ENCODE results near the gene BANF2.
"Not testable (repeated sequence)": the region's sequence is repeated elsewhere in the genome, so short reads cannot be mapped to it uniquely, and the experiment has no call there.

Gene BANF2

GRCh38 chr20:17699931-17700351 lies at the start of gene BANF2:
Gene BANF2 (plus strand): TSS chr20:17699966. CDS start chr20:17725026, 25,060 bp downstream.
- DNase-seq (ENCODE audit: low read depth), result no peak

DNA sequence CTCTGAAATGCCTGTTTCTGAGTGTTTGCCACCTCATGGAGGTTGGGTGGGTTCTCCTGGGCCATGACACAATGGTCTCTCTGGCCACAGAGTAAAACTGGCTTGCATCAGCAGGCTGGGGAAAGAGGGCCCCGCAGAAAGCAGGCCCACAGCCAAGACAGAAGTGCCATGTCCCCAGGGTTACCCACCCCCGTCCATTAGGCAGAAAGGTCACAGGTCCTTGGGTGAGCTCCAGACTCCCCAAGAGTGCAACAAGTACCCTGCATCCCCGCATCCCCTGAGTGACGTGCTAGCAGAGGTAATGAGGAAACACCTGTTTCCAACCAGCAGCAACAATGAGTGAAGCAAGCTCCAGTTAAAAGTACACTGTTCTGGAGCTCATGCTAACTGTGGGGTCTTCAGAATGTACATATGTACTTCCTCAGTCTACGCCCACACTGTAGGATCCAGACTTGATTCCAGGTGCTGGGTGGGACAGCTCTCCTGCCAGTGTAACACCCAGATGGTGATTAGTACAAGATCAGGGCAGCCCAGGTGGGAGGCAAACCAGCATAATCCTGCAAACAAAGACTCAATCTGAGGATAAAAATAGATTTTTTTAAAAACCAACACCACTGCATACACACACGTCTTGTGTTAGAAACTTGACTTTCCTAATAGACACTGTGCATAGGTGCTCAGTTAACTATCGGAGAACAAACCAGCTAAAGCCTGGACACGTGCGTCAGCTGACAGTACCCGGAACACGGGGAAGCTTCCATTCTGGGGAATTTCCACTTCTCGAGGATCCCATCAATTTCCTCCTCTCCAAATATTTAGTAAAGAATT lies 49.3 kb upstream of the BANF2 start:
- no peak for DNase-seq (ENCODE audit: low read depth)

- DNase-seq (ENCODE audit: low read depth), result no peak
Measured at GRCh38 chr20:17651129-17651759, 48.5 kb upstream of the BANF2 start.

DNA sequence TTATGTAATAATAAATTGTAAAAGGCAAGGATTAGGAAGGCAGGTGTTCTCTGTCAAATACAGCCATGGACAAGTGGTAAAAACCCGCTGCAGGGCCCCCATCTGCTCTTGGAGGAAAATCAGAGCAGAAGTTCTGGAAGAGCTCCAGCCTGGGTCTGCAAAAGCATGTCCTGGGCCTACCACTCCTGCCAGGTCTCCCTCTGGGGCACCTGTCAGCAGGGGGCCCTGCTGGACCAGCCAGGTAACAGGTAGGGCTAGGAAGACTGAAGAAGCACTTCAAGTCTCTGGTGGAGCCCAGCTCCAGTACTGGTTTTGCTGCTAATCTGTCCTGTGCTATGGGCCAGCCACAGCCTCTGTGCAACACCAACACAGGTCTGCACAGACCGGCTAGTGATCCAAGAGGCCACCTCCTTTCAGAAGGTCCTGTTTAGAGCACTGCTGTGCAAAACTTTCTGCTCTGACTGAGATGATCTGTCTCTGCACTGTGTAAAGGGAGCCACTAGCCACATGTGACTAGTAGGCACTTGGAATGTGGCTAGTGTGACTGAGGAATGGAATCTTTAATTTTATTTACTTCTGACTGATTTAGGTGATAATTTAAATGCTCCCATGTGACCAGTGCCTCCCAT lies 47.9 kb upstream of the BANF2 start:
- DNase-seq (ENCODE audit: low read depth), result no peak

- DNase-seq (ENCODE audit: low read depth), result no peak
Measured at GRCh38 chr20:17652411-17652810, 47.4 kb upstream of the BANF2 start.

DNA sequence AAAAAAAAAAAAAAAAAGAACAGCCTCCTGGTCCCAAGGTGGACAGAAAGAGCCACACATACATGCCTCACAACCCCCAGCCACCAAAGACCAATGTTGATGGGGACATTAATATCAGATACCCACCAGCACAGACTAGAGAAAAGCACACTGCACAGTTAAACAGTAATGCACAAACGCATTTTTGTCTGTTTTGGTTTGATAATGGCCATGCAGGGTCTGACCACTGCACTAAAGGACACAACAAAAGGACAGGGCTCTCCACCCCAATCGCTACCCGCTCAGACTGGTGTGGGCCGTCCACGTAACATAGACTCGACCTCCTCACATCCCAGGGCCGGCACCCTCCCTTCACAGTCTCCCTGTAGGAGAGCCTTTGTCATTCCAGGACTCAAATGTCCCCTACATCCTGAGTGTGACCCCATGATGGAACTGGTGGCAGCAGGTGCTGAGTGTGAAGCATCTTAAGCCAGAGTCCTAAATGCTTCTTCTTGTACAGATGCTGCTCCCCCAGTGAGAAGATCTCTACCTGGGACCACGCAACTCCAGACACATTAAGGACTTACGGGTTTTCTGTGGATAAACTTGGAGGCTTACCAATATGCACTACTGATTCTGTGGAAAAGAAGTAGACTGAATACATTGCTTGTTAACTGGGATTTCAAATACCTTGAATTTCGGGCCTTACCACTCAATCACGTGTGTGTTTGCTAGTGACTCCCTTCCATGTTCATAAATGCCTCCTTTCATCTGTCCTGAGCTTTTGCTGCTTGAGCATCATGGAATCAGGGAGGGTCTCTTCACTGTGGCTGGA lies 45.7 kb upstream of the BANF2 start:
- DNase-seq (ENCODE audit: low read depth), result no peak

- DNase-seq (ENCODE audit: low read depth), result no peak
Measured at GRCh38 chr20:17654649-17655285, 45.0 kb upstream of the BANF2 start.

DNA sequence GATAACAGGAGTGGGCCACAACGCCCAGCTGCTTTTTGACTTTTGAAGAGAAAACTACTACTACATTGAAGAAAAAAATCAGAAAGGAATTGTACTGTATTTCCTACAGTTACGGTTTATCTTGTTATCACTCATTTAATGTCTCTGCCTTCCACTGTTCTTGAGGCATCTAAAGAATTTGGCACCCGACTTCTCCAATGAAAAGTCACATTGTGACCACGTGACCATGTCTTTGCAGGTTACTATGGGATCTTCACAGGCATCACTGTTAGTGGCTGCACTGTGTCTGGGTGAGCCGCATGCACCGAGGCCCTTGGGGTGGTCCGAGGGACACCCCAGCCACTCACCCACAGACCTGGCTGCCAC lies 44.5 kb upstream of the BANF2 start:
- no peak for DNase-seq (ENCODE audit: low read depth)

DNA sequence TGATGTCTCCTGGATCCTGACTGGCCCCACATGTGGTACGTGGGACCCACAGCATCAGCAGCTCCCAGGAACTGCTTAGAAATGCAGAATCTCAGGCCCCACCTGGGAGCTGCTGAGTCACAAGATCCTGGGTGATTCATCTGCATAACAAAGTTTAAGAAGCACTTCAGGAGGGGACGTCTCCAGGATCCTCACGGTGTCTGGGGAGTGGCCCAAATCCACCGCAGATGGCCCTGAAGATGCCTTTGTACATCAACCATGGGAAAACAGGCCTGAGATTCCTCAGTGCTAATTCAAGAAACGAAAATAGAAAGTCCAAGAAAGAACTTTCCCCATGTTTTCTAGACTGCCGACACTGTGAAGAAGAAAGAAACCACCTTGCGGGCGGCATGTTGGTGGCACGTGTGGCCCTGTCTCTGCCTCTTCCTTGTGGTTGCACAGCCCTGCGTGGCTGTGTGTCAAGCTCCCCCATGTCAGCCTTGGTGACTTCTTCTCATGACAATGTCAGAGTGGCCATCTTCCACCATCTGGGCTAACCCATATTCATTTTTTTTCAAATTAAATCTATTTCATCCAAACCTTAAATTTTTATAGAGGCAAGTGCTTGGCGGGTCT lies 43.8 kb upstream of the BANF2 start:
- DNase-seq (ENCODE audit: low read depth), result no peak

DNA sequence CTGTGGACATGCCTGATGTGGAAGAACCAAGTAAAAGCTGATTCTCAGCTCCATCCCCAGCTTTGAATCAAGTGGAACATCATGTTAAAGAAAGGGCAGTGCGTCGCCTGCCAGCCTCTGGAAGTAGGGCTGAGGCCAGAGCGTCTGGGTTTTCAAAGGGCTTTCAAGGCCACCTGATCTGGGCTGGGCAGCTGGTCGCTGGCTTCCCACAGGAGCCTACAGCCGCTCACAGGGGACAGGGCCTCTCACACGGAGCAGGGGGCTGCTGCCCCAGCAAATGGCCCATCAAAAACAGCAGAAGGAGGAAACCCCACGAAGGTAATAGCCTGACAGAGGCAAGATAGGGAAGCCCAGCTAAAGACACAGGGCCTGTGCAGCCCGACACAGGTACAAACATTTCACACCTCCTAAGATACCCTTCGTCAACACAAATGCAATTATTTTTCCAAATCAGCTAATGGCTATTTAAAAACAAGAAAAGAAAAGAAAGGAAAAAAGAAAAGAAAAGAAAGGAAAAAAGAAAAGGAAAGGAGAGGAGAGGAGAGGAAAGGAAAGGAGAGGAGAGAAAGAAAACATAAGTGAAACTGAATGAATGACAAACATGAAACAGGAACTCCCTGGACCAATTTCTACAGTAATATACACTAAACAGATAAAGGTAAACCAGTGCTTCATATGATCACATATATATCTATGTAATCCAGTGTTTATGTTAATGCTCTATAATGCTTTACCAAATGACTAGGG lies 42.5 kb upstream of the BANF2 start:
- no peak for DNase-seq (ENCODE audit: low read depth)

- DNase-seq (ENCODE audit: low read depth), result no peak
Measured at GRCh38 chr20:17657898-17658647, 41.7 kb upstream of the BANF2 start.

DNA sequence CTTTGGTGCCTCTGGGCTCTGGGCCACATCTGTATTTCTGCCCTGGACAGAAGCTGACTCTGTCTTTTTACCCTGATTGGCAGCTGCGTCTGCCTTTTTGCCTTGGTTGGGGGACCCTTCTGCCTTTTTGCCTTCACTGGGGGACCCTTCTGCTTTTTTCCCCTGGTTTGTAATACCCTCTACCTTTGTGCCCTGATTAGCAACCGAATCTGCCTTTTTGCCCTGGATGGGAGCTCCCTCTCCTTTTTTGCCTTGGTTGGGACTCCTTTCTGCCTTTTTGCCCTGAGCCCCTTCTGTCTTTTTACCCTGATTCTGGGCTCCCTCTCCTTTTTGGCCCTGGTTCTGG lies 41.1 kb upstream of the BANF2 start:
- DNase-seq (ENCODE audit: low read depth), result no peak

DNA sequence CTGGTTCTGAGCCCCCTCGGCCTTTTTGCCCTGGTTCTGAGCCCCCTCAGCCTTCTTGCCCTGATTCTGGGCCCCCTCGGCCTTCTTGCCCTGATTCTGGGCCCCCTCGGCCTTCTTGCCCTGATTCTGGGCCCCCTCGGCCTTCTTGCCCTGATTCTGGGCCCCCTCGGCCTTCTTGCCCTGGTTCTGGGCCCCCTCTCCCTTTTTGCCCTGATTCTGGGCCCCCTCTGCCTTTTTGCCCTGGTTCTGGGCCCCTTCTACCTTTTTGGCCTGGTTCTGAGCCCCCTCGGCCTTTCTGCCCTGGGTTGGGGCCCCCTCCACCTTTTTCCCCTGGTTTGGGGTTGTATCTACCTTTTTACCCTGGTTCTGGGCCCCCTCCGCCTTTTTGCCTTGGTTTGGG lies 40.4 kb upstream of the BANF2 start:
- not testable (repeated sequence) for DNase-seq (ENCODE audit: low read depth)

DNA sequence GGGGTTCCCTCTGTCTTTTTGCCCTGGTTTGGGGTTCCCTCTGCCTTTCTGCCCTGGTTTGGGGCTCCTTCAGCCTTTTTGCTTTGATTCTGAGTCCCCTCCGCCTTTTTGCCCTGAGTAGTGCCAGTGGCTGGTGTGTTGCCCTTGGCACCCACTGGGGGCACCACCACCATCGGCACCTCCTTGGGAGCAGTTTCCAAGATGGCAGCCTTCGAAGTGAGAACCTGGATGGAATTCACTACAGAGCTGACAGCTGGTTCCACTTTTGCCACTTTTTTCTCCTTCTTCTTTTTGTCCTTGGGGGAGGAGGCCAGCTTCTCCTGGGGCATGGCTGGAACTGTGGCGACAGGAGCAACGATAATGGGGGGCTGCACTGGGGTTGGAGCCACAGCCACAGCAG lies 40.0 kb upstream of the BANF2 start:
- no peak for DNase-seq (ENCODE audit: low read depth)

- no peak for DNase-seq (ENCODE audit: low read depth)
Measured at GRCh38 chr20:17660667-17661066, 39.1 kb upstream of the BANF2 start.

- no peak for DNase-seq (ENCODE audit: low read depth)
Measured at GRCh38 chr20:17661121-17661744, 38.5 kb upstream of the BANF2 start.

DNA sequence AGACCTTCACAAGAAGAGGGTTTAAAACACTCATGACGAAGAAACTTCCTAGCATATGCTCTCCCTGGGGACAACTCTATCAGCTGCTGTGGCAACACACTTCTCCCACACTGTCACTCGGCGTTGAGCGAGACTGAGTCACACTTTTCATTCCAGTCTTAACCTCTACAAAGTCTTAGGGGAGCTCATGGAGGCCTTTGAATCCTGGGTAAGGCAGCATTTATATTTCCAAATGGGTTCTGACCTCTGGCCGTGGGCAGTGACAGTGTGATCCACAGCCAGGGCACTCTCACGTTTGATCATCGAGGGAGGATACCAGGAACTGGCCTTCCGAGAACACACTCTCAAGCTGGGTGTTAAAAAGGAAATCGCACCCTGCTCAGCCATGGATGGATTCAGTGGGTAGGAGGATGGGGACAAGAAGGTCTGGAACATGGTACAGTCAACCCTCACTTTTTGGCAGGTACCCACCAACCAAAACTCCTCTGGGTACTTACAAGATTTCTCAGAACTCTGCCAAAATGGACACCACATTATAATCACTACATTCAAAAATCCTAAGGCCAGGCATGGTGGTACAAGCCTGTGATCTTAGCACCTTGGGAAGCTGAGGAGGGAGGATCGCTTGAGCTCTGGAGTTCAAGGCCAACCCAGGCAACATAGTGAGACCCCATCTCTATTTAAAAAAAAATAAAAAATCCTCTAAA lies 37.3 kb upstream of the BANF2 start:
- DNase-seq (ENCODE audit: low read depth), result no peak

- no peak for DNase-seq (ENCODE audit: low read depth)
Measured at GRCh38 chr20:17663040-17663399, 36.7 kb upstream of the BANF2 start.

GRCh38 chr20:17663486-17663885 lies 36.3 kb upstream of the BANF2 start:
- no peak for DNase-seq (ENCODE audit: low read depth)

All from stimulated activated CD8-positive, alpha-beta memory T cell treated with anti-CD3 and anti-CD28 coated beads, Interleukin-15, amount 100 ng/mL, for 1 hour (primary cell).